Measurements from ENCODE around the gene NIN.
A peak's percentile ranks its signal among the peaks of the same experiment; 100 is the strongest.
"Not testable (repeated sequence)": the region's sequence is repeated elsewhere in the genome, so short reads cannot be mapped to it uniquely, and the experiment has no call there.

NIN gene

DNA sequence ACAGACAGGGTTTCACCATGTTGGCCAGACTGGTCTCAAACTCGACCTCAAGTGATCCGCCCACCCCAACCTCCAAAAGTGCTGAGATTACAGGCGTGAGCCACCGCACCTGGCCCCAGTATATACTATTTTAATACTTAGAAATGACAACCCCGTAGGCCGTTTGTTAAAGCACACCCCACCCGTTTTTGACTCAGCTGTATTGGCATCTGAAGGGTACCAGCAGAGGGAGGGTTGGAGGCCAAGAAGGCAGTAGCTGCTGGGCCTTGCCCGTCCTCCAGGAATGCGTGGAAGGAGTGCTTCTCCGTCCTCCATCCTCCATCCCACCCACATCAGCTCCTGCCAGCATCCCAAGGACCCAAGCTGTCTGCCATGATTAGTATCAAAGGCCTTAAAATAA is 6.3 kb upstream of the NIN start:
- DNase-seq, result no peak

DNA sequence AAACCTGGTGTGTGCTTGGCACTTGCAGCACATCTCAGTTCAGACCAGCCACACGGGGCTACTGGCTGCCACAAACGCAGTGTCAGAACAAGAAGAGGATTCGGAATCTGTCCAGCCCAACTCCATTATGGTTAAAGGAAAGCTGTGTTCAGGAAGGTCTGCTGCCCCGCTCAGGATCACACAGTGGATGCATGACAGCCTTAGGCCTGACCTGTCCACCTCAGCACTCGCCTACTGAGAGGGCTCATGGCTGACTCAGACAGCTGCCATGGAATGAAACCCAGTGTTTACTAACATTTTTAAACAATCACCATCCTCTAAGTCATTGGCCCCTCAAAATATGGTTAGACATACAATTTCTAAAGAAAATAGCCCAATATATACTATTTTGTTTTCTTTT is 5.6 kb upstream of the NIN start:
- no peak for DNase-seq

DNA sequence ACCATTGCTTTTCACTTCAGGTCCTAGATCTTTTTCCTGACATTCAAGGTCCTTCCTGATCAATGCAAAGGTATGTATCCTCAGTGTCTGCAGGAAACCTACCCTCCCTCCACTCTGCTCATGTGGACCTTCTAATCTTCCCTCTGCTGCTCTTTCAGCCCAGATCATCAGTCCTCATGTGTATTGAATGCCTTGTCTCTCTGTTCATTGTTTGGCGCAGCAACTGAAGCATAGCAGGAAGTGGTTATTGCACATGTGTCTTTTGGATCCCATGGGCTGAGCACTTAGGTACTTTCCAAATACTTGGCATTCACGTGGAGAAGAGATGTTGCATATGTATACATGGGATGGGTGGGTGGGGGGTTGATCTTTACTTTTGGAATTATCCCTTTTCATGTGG is 4.3 kb upstream of the NIN start:
- no peak for DNase-seq

- DNase-seq, result no peak
Measured at GRCh38 chr14:50834802-50835276, 3.9 kb upstream of the NIN start.

- no peak for DNase-seq
Measured at GRCh38 chr14:50832935-50833630, 2.1 kb upstream of the NIN start.

GRCh38 chr14:50831726-50832168 is 785 bp upstream of the NIN start:
- peak in 1 of 2 experiments; percentile 12 for DNase-seq

DNA sequence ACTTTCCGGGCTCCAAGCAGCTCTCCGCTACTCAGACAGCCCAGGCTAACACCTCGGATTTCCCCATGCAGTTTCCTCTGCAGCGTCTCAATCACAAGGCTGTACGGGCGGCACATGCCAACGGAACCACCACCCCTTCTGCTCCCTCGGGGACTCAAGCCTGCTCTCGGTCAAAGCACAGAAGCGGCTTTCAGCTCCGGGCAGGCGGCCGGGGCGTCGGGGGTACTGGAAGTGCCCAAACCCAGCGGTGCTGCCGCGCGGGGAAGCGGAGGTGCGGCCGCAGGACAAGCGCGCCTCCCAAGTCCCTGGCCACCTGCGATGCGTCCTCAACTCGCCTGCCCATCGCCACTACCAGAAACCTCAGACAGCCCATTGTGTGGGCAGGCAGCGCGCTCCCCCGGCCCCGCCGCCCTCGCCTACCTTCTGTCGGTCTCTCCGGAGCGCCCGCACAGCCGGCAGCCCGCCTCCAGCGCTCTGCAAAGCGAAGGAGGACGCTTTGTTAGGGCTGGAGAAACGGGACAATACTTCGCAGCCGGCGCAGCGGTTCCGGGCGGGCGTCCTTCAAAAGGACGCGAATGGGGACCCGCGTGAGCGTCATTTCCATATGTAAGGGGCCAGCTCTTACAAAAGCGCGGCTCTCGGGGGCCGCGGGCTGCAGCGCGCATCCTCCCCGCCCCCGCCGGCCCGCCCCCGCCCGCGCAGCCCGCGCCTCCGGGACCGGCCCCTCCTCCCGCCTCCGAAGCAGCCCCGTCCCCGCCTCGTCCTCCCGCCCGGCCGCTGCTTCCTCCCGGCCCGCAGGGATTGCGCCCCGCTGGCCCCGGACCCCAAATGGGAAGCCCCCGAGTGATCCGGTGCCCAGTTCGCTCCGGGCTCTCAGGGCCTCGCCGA is 674 bp downstream of the NIN start:
- DNase-seq, result peak; percentile 45 to 54

- DNase-seq, result peak in 1 of 2 experiments; percentile 20
Measured at GRCh38 chr14:50829489-50830043, 1.4 kb downstream of the NIN start.

- DNase-seq, result peak in 1 of 2 experiments; percentile 2
Measured at GRCh38 chr14:50828721-50829488, 2.1 kb downstream of the NIN start.

DNA sequence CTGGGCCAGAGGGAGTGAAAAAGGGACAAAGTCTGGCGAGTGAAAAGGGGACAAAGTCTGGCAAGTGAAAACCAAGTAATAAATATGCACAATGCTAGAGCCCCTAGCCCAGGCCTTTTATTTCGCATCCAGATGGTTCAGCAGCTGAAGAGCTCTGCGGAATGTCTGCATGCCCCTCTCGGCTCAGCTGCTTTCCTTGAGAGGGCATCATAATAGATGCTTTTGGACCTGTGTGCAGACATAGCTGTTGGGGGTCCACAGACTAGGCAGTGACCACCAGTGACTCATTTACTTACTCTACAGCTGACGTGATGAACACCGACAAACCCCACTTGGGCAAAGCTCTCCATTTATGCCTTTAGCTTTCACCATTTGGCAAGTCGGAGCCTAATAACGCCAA is 4.3 kb downstream of the NIN start:
- DNase-seq, result no peak

DNA sequence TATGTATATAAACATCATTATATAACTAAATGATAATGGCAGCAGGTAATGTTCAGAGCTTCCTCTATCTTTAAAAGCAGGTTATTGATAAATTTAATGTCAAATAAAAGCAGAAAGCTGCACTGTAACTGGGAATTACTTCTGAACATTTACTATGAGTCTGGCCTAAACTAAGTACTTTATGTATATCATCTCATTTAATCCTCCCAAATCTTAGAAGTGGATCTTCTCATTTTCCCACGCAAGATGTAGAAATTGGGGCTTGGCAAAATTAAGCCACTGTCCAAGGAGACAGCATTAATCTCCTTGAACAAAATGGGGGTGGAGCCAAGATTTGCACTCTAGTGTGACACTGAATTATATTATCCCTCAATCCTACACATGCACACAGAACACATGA is 5.7 kb downstream of the NIN start:
- no peak for DNase-seq

GRCh38 chr14:50823762-50824636 is 7.0 kb downstream of the NIN start:
- no peak for DNase-seq

DNA sequence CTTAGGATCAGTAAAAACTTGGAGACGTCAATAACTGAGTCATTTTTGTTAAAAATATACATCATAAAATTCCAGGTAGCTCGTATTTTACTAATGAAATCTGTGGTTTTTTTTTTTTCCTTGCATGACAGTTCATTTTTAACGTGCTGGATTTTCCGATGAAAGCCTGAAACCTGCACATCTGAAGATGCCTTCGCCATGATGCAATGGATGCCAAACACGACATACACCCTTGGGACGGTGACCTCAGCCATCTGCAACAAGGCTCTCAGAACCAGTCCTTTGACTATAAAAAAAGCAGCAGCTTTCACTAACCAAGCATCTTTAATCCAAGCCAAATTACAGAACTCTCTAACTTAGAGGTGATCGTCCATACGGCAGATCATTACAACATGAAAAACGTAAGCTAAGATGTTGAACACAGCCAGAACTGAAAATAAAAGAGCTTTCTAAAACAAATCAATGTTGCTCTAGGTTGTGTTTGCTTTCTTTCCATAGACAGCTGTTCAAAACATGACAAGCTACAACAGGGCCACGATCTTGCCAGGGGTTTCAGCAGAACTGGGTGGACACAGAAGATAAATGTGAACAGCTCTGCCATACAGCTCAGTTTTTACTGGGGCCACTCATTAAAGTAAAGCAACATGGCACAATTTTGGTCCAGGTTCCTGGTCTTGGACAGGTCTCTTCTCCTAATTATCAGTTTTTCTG is 7.8 kb downstream of the NIN start:
- peak in 1 of 2 experiments; percentile 11 for DNase-seq

DNA sequence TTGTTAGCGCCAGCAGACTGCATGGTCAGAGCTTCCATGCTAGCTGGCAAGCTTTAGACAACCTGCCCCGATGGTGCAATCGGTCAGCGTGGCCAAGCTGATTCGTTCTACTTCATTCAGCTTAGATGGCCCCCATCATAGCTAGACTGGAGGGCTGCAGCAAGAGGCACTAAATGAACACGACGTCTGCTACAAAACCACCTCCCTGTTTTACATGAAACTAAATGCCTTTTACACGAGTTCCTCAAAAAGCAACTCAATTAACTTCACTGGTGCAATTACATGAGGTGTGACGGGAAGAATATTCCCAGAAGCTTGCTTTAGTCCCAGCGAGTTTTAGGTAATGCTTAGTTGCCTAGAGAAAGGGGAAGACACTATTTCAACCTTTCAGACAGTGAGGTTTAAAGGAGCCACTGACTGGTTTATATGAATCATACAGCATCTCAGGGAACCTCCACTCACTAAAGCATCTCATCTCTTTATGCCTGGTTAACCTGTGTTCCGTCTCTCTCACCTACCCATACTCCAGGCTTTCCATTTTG is 8.4 kb downstream of the NIN start:
- DNase-seq, result no peak

DNA sequence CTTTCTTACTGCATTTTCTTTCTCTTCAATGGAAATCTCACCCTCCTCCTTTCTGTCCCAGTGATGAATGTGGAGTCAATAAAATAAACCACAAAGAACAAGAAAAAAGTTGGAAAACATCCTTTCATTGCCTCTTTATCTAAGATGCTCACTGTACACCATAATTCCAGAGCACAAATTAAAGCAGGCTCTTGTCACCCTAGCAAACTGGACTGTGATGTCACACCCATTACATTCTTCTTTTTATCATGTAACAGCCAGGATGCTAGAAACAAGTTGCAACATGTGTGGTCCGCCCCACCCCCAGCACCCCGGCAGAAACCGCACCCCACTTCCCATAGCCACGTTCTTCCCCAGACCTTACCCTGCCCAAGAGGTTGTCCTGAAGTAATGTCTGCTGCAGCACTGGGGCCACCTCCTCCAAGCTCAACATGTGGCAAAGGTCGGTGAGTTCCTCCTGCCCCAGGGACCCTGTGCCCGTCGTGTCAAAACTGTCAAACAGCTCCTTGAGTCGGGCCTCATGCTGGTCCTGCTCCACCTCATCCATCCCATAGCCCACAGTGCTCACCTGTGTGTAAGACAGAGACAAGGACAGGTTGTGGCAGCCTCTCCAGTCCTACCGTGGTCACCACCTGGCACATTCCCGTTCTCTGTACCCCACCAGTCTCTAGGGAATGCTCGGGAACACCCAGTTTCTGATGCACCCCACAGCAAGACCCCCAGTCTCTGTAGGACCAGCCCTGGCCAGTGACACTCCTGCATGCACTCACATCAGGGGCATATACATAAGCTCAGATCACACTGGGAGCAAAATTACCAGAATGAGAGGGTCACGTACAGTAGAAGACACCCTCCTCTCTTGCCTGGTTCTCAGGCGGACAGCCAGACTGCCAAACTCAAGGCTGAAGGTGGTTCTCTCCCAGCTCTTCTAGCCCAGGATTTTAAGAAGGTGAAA is 9.2 kb downstream of the NIN start:
- DNase-seq, result no peak

GRCh38 chr14:50820786-50821509 is 10.0 kb downstream of the NIN start:
- no peak for DNase-seq

DNA sequence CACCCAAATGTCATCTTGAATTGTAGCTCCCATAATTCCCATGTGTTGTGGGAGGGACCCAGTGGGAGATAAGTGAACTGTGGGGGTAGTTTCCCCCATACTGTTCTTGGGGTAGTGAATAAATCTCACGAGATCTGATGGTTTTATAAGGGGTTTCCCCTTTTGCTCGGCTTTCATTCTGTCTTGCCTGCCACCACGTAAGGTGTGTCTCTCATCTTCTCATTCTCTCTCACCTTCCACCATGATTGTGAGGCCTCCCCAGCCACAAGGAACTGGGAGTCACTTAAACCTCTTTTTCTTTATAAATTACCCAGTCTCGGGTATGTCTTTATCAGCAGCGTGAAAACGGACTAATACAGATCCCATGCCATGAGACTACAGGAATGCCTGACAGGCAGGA is 11.7 kb downstream of the NIN start:
- not testable (repeated sequence) for DNase-seq

GRCh38 chr14:50816395-50817047 is 14.4 kb downstream of the NIN start:
- DNase-seq, result no peak

Measured in SHP77 (cell line).